Activated T-cell treated with anti-CD3 and anti-CD28 coated beads, Interleukin-2, amount 50 U/mL, for 72 hours (primary cell): ENCODE measurements around the gene OGDH. TPM values are rescaled to one million over a fixed set of nuclear protein-coding genes. Genes with fewer than 3 reads are reported as not detected.
"Not testable (repeated sequence)": the region's sequence is repeated elsewhere in the genome, so short reads cannot be mapped to it uniquely, and the experiment has no call there.

Source experiments
- ATAC-seq, 2 donors: fragments of 150-1000 bp; cut with Tn5 transposase; replicated peaks in 1 of 2; 2 replicates each; pipeline ENCODE4 v1.10.0; 2021; ENCODE audit warnings: moderate library complexity in 2 of 2, mild to moderate bottlenecking in 1 of 2
- DNase-seq, 2 donors: peaks; one replicate each; pipeline ENCODE4 v3.0.0; 2021 to 2022; ENCODE audit warnings: mixed read lengths in 1 of 2
- H3K27ac Mint-ChIP-seq: one replicate; pipeline ENCODE4 v1.8.0; 2022; ENCODE audit warnings: mild to moderate bottlenecking, moderate library complexity, mixed read lengths
- H3K27me3 Mint-ChIP-seq: one replicate; pipeline ENCODE4 v1.8.0; 2022; ENCODE audit warnings: low read depth, mixed read lengths
- H3K36me3 Mint-ChIP-seq, 2 donors: one replicate each; pipeline ENCODE4 v1.8.0; 2022; ENCODE audit warnings: mixed read lengths in 2 of 2, mild to moderate bottlenecking in 1 of 2; ENCODE audit not compliant: insufficient read depth in 2 of 2
- H3K4me1 Mint-ChIP-seq: one replicate; pipeline ENCODE4 v1.8.0; 2022; ENCODE audit warnings: low read depth, mixed read lengths
- H3K4me3 Mint-ChIP-seq, 2 donors: one replicate each; pipeline ENCODE4 v1.8.0; 2022; ENCODE audit warnings: mild to moderate bottlenecking in 2 of 2, mixed read lengths in 2 of 2, moderate library complexity in 2 of 2
- H3K9me3 Mint-ChIP-seq, 2 donors: one replicate each; pipeline ENCODE4 v1.8.0; 2022; ENCODE audit warnings: mixed read lengths in 2 of 2
- total RNA-seq, 2 donors: library from RNA; stranded (reverse); gene quantifications; one replicate each; pipeline ENCODE4 v1.2.3, GENCODE V29; 2022

Gene OGDH
- 10 to 100 TPM; 79.6 to 82.7 TPM for total RNA-seq

GRCh38 chr7:44606341-44607140 is at the start of gene OGDH:
OGDH (plus strand) TSS chr7:44606627; CDS start chr7:44624344, 17,717 bp downstream.
- Mint-ChIP-seq H3K4me3 (peak within 1 kb of the TSS; percentile 93 to 98), H3K36me3 (no peaks in the 10 kb centered on the region), H3K27ac (peak within 1 kb of the TSS; percentile 98), H3K4me1 (peaks cover 44% of the 10 kb centered on the region), H3K27me3 (no peaks in the 10 kb centered on the region), H3K9me3 (no peaks in the 10 kb centered on the region)
- peak; percentile 99 to 100 for DNase-seq
- peak; percentile 96 to 97 for ATAC-seq

- Mint-ChIP-seq H3K27me3 (no peaks in the 10 kb centered on the region), H3K36me3 (no peaks in the 10 kb centered on the region), H3K9me3 (no peaks in the 10 kb centered on the region), H3K27ac (no peak overlapping the region), H3K4me1 (no peaks in the 10 kb centered on the region), H3K4me3 (no peak overlapping the region)
- ATAC-seq = no peak
- no peak for DNase-seq
These were observed 48.9 kb upstream of the OGDH start for GRCh38 chr7:44557485-44557884.

- Mint-ChIP-seq H3K27ac (no peak overlapping the region), H3K9me3 (no peaks in the 10 kb centered on the region), H3K4me3 (no peak overlapping the region), H3K4me1 (peaks cover 7% of the 10 kb centered on the region), H3K36me3 (peaks cover 0 to 2% of the 10 kb centered on the region in 2 donors), H3K27me3 (no peaks in the 10 kb centered on the region)
- no peak for DNase-seq
- no peak for ATAC-seq
These were observed 46.9 kb upstream of the OGDH start for GRCh38 chr7:44559485-44559884.

- H3K27me3 Mint-ChIP-seq = no peaks in the 10 kb centered on the region
- H3K4me1 Mint-ChIP-seq = peaks cover 16% of the 10 kb centered on the region
- no peaks in the 10 kb centered on the region for H3K9me3 Mint-ChIP-seq
- H3K4me3 Mint-ChIP-seq = no peak overlapping the region
- no peak overlapping the region for H3K27ac Mint-ChIP-seq
- ATAC-seq (no peak), DNase-seq (no peak)
- peaks cover 0 to 9% of the 10 kb centered on the region in 2 donors for H3K36me3 Mint-ChIP-seq
These were observed 44.9 kb upstream of the OGDH start for GRCh38 chr7:44561481-44561880.

- peaks cover 21% of the 10 kb centered on the region for H3K4me1 Mint-ChIP-seq
- ATAC-seq (no peak), DNase-seq (no peak)
- H3K27me3 Mint-ChIP-seq = no peaks in the 10 kb centered on the region
- H3K27ac Mint-ChIP-seq = no peak overlapping the region
- no peak overlapping the region for H3K4me3 Mint-ChIP-seq
- H3K36me3 Mint-ChIP-seq = peaks cover 0 to 9% of the 10 kb centered on the region in 2 donors
- H3K9me3 Mint-ChIP-seq = no peaks in the 10 kb centered on the region
These were observed 44.3 kb upstream of the OGDH start for GRCh38 chr7:44561962-44562621.

GRCh38 chr7:44562622-44562962 is 43.8 kb upstream of the OGDH start:
- H3K27ac Mint-ChIP-seq, ATAC-seq, DNase-seq, H3K4me3 Mint-ChIP-seq, H3K27me3 Mint-ChIP-seq, H3K9me3 Mint-ChIP-seq: not testable (repeated sequence)
- H3K36me3 Mint-ChIP-seq = peaks cover 0 to 14% of the 10 kb centered on the region in 2 donors
- peaks cover 24% of the 10 kb centered on the region for H3K4me1 Mint-ChIP-seq

GRCh38 chr7:44563171-44563679 is 43.2 kb upstream of the OGDH start:
- Mint-ChIP-seq H3K27me3 (no peaks in the 10 kb centered on the region), H3K4me3 (no peak overlapping the region), H3K4me1 (peaks cover 24% of the 10 kb centered on the region), H3K36me3 (peaks cover 0 to 15% of the 10 kb centered on the region in 2 donors), H3K27ac (peak overlapping the region; percentile 60), H3K9me3 (no peaks in the 10 kb centered on the region)
- ATAC-seq (no peak), DNase-seq (no peak)

GRCh38 chr7:44564606-44565005 is 41.8 kb upstream of the OGDH start:
- Mint-ChIP-seq H3K27ac (no peak overlapping the region), H3K4me3 (no peak overlapping the region), H3K27me3 (no peaks in the 10 kb centered on the region), H3K36me3 (peaks cover 5 to 18% of the 10 kb centered on the region in 2 donors), H3K9me3 (no peaks in the 10 kb centered on the region), H3K4me1 (peaks cover 24% of the 10 kb centered on the region)
- DNase-seq = no peak
- no peak for ATAC-seq

GRCh38 chr7:44565097-44565794 is 41.2 kb upstream of the OGDH start:
- H3K36me3 Mint-ChIP-seq = peaks cover 7 to 21% of the 10 kb centered on the region in 2 donors
- H3K9me3 Mint-ChIP-seq = no peaks in the 10 kb centered on the region
- no peaks in the 10 kb centered on the region for H3K27me3 Mint-ChIP-seq
- peak; percentile 78 to 80 for ATAC-seq
- H3K4me1 Mint-ChIP-seq = peaks cover 24% of the 10 kb centered on the region
- H3K27ac Mint-ChIP-seq = peak overlapping the region; percentile 18
- H3K4me3 Mint-ChIP-seq = no peak overlapping the region
- DNase-seq = peak; percentile 60 to 64

- Mint-ChIP-seq H3K4me3 (no peak overlapping the region), H3K27me3 (no peaks in the 10 kb centered on the region), H3K27ac (peak overlapping the region; percentile 18), H3K9me3 (no peaks in the 10 kb centered on the region), H3K36me3 (peaks cover 7 to 21% of the 10 kb centered on the region in 2 donors), H3K4me1 (peaks cover 24% of the 10 kb centered on the region)
- DNase-seq (no peak), ATAC-seq (peak; percentile 34 to 44)
These were observed 40.5 kb upstream of the OGDH start for GRCh38 chr7:44565795-44566559.

GRCh38 chr7:44566680-44567079 is 39.7 kb upstream of the OGDH start:
- ATAC-seq = no peak
- Mint-ChIP-seq H3K36me3 (peaks cover 7 to 24% of the 10 kb centered on the region in 2 donors), H3K9me3 (no peaks in the 10 kb centered on the region), H3K4me3 (no peak overlapping the region), H3K27me3 (no peaks in the 10 kb centered on the region), H3K4me1 (peaks cover 29% of the 10 kb centered on the region), H3K27ac (no peak overlapping the region)
- DNase-seq = no peak

GRCh38 chr7:44567884-44568283 is 38.5 kb upstream of the OGDH start:
- no peaks in the 10 kb centered on the region for H3K9me3 Mint-ChIP-seq
- peaks cover 37% of the 10 kb centered on the region for H3K4me1 Mint-ChIP-seq
- H3K36me3 Mint-ChIP-seq = peaks cover 7 to 28% of the 10 kb centered on the region in 2 donors
- DNase-seq = no peak
- no peak overlapping the region for H3K4me3 Mint-ChIP-seq
- ATAC-seq = no peak
- no peak overlapping the region for H3K27ac Mint-ChIP-seq
- no peaks in the 10 kb centered on the region for H3K27me3 Mint-ChIP-seq
